ENCODE results near the gene XRCC5. TPM values are rescaled to one million over a fixed set of nuclear protein-coding genes. Genes with fewer than 3 reads are reported as not detected.

The XRCC5 gene
- total RNA-seq, 1 experiment from 2014 or later, result 618 TPM

GRCh38 chr2:216148983-216149382, 39.8 kb downstream of the XRCC5 start:
- no peak overlapping the region for H3K23ac ChIP-seq (ENCODE audit: insufficient read length, low read depth, low read length)
- H3K9me3 Mint-ChIP-seq, result no peaks in the 10 kb centered on the region

More at GRCh38 chr2:216148983-216149382, 39.8 kb downstream of the XRCC5 start:
- Histone ChIP-seq H4K20me1 (ENCODE audit: control insufficient read depth, insufficient read depth, insufficient read length) (no peaks in the 10 kb centered on the region), H2AFZ (ENCODE audit: low read length) (no peak overlapping the region), H3K9me3 (ENCODE audit: control insufficient read depth, low read depth, low read length) (no peaks in the 10 kb centered on the region), H2BK12ac (ENCODE audit: insufficient read length, low read depth, low read length) (no peak overlapping the region), H2BK15ac (ENCODE audit: low read depth, low read length) (no peak overlapping the region), H3K4ac (ENCODE audit: low read depth, low read length) (no peak overlapping the region), H3K79me1 (ENCODE audit: insufficient read depth, low read depth, low read length, poor library complexity, severe bottlenecking) (peaks cover 9% of the 10 kb centered on the region), H3K4me2 (ENCODE audit: insufficient read depth, insufficient read length, low read length) (no peak overlapping the region), H4K91ac (ENCODE audit: insufficient read length, low read depth, low read length) (no peak overlapping the region), H4K8ac (replicated peaks; ENCODE audit: insufficient read length, low read depth, low read length) (no peak overlapping the region), H3K23me2 (ENCODE audit: insufficient read length, low read depth, low read length, poor library complexity, severe bottlenecking) (no peaks in the 10 kb centered on the region), H4K5ac (ENCODE audit: insufficient read length, low read depth, low read length) (no peak overlapping the region), H3K27me3 (ENCODE audit: insufficient read depth, low read length) (no peaks in the 10 kb centered on the region), H2BK120ac (ENCODE audit: low read depth, low read length, poor library complexity, severe bottlenecking) (no peak overlapping the region), H3K18ac (ENCODE audit: insufficient read length, low read depth, low read length) (no peak overlapping the region), H3K27ac (ENCODE audit: insufficient read length, low read depth, low read length) (no peak overlapping the region), H3K4me1 (ENCODE audit: insufficient read depth, low read length) (no peaks in the 10 kb centered on the region), H2BK5ac (ENCODE audit: insufficient read length, low read length) (no peak overlapping the region), H2BK20ac (ENCODE audit: low read depth, low read length, poor library complexity, severe bottlenecking) (no peak overlapping the region), H3K14ac (ENCODE audit: insufficient read depth, low read length) (no peak overlapping the region), H3K9ac (ENCODE audit: extremely low read depth, insufficient read length, low read length) (no peak overlapping the region), H3K56ac (ENCODE audit: insufficient read length, low read depth, low read length) (no peak overlapping the region), H2AK5ac (ENCODE audit: insufficient read length, low read length) (no peak overlapping the region), H3K79me2 (ENCODE audit: insufficient read depth, low read length) (peaks cover 3% of the 10 kb centered on the region; the same call in 1 of the 2 replicates), H3T11ph (ENCODE audit: low read length) (no peak overlapping the region)
- H3K4me3 Mint-ChIP-seq, result no peak overlapping the region
- peak overlapping the region in 1 of 3 experiments; percentile 73; a peak in 3 of 7 replicates for H3K27ac Mint-ChIP-seq
- no CpG with 5 or more reads among the region's 4 CpGs for WGBS (ENCODE audit: extremely low coverage, insufficient read length, low lambda C conversion rate)
- DNase-seq, result no peak
- H3K4me1 Mint-ChIP-seq, result peaks cover 18 to 29% of the 10 kb centered on the region in 2 experiments
- H3K36me3 Mint-ChIP-seq (ENCODE audit: insufficient read depth in 1 of 3, low read depth in 3 of 3), result peaks cover 48 to 75% (median 70%) of the 10 kb centered on the region in 3 experiments; a peak in 6 of 7 replicates
- no peaks in the 10 kb centered on the region for H3K27me3 Mint-ChIP-seq (ENCODE audit: low read depth)
- TF ChIP-seq, protein P1, sequence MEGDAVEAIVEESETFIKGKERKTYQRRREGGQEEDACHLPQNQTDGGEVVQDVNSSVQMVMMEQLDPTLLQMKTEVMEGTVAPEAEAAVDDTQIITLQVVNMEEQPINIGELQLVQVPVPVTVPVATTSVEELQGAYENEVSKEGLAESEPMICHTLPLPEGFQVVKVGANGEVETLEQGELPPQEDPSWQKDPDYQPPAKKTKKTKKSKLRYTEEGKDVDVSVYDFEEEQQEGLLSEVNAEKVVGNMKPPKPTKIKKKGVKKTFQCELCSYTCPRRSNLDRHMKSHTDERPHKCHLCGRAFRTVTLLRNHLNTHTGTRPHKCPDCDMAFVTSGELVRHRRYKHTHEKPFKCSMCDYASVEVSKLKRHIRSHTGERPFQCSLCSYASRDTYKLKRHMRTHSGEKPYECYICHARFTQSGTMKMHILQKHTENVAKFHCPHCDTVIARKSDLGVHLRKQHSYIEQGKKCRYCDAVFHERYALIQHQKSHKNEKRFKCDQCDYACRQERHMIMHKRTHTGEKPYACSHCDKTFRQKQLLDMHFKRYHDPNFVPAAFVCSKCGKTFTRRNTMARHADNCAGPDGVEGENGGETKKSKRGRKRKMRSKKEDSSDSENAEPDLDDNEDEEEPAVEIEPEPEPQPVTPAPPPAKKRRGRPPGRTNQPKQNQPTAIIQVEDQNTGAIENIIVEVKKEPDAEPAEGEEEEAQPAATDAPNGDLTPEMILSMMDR (conservative IDR thresholded peaks at IDR 0.05), result no peak
